CMK (cell line): Measurements from ENCODE around the gene SOSTDC1.
"Not testable (repeated sequence)": the region's sequence is repeated elsewhere in the genome, so short reads cannot be mapped to it uniquely, and the experiment has no call there.

Experiments used
- DNase-seq: peaks from one replicate; pipeline ENCODE4 v3.0.0-alpha.2; 2010; ENCODE audit warnings: low read depth

Gene SOSTDC1

DNA sequence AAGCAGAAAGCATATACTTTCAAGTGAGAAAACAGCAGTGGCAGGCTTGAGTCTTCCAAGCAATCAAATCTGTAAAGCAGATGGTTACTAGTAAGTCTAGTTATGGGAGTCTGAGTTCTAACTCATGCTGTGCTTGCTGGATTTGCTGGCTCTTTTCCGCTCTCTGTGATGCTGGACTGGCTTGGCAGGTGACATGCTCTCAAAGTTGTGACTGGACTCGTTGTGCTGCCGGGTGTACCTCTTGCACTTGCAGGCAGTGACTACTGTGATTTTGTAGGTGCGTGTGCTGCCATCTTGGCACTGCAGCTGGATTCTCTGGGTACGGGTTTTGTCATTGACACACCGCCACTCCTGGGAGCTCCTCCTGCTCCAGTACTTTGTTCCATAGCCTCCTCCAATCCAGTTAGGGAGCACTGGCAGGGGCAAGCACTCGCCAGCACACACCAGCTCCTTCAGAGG is 3.1 kb downstream of the SOSTDC1 start:
- DNase-seq, result no peak

DNA sequence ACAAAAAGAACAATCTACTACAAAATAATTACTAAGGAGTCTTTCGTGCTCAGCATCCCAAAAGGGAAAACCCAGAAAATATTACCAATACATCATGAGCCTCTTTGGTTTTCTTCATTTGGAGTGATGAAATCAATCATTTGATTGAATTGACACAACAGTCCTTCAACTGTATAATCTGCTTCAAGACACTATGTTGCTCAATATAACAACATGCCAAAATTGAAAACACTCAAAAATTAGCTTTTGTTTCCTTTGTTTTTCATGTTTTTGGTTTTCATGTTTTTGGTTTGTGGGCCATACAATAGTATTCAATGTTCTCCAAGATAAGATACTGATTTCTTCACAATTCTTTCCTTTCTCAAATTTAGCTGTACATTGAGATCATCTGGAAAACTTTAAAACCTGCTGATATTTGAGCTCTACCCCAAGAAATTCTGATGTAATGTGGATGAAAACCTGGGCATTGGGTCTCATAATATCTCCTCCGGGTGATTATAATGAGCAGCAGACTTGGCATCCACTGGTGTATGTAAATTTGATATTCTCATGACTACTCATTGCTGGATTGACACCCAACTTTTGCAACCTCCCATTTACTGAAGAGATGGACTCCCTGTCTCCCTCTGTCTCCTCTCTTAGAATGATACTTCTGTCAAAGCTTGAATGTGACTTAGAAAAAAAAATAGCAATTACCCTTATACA is 4.6 kb downstream of the SOSTDC1 start:
- no peak for DNase-seq

DNA sequence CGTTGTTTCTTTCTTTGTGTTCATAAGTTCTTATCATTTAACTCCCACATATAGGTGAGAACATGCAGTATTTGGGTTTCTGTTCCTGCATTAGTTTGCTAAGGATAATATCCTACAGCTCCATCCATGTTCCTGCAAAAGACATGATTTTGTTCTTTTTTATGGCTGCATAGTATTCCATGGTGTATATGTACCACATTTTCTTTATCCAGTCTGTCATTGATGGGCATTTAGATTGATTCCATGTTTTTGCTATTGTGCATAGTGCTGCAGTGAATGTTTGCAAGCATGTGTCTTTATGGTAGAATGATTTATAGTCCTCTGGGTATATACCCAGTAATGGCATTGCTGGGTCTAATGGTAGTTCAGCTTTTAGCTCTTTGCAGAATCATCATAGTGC is 9.2 kb downstream of the SOSTDC1 start:
- not testable (repeated sequence) for DNase-seq

DNA sequence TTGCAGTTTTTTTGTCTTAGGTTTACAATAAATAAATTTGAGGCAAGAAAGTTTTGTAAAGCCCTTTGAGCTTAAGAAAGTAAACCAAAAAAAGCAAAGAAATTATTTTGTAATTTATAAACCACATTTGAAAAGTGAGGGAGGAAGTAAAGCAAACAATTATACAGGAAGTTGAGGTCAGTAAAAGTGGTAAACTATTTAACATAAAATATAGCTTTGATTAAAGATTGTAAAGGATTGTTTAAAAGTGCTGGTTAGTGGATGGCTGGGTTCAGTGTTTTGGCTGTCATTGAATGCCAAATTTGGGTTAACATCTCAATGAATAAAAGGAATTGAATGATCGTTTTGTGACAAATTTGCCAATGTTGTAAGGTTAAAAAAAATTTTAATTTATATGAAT is 9.9 kb downstream of the SOSTDC1 start:
- DNase-seq, result no peak

DNA sequence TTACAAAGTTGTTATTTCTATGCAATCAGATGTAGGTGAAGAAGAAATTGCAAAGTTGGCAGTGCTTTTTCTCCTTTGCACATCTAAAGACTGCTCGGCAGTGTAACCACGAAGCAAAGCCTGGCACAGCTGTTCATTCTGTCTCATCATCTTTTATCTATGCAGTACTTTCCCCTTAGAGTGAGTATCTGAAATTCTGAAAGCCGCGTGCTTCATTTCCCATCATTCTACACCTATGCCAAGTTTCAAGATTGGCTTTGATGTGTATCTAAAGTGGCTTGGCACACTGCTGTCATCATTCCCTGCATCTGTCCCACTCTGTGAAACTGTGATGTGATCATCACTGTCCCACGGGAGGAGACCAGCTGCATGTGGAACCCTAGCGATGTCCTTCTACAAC is 15.2 kb downstream of the SOSTDC1 start:
- no peak for DNase-seq

DNA sequence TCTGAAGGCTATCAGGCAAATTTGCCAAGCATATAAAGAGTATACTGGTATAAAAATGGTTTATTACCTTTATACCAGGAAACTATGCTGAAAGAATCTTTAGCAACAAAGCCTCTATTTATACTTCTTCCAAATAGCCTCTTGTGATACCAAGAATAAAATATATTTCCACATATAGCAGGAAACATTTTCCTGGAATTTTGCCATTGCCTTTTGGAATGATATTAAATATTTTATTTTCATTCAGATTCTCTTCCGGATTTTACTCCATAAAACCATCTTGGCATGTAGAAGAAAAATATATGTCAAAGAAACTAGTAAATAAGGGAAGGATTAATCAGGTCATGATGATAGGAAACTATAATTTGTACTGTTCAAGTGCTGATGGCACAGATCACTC is 17.7 kb downstream of the SOSTDC1 start:
- DNase-seq, result no peak

DNA sequence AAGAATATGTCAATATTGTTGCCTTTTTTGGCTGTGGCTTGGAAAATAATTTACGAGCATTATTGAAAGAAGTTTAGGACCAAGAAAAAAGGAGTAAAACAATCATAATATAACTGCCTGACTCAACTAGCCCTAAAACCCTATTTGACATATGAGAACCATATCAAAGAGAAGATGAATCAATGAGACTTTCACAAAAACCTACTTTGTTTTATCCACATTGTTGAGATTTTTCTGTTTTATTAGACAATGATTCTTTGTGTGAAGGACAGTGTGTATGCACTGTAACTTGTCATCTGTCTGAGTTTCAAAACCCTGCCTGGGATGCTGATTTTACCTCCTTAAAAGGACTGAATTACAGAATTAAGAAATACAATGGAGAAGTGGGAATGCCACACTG is 19.0 kb downstream of the SOSTDC1 start:
- no peak for DNase-seq

DNA sequence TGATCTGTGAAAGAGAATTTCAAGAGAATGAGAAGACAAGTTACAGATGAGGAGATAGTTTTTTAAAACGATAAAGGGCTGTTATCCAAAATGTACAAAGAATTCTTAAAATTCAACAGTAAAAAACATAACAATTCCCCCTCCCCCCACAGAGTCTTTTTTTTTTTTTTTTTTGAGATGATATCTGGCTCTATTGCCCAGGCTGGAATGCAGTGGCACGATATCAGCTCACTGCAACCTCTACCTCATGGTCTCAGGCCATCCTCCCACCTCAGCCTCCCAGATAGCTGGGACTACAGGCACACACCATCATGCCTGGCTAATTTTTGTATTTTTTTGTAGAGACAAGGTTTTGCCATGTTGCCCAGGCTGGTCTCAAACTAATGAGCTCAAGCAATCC is 21.7 kb downstream of the SOSTDC1 start:
- DNase-seq, result not testable (repeated sequence)

DNA sequence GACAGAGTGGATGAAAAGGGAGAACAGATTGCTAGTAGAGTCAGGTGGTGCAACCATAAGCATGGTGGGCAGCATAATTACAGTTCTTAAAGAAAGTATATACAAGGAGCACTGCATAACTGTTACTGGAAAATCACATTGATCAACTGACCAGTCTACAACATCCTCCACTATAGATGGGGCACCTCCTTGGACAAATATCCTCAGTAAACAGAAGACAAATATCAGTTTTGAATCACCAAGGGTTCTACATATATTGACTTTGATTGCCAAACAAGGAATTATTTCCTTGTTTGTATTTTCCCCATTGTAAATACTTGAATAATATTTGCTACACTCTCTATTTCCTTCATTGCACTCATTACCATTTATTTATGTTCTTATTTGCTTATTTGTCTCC is 26.6 kb downstream of the SOSTDC1 start:
- no peak for DNase-seq

DNA sequence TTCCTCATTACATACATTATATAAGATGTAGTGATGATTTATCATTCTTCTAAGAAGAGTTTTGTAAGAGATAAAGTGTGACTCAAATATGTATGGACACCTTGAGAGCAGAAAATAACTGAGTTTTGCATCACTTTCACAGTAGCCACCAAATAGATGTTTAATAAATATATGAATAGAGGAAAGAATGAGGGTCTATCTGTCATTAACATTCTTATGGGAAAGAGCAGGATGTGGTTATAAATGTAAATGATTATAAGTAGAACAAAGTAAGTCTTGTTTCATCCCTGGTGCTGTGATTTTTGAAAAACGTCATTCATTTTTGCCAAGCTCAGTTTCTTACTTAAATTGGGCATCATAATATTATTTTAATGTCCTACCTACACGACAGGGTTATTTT is 29.2 kb downstream of the SOSTDC1 start:
- no peak for DNase-seq

DNA sequence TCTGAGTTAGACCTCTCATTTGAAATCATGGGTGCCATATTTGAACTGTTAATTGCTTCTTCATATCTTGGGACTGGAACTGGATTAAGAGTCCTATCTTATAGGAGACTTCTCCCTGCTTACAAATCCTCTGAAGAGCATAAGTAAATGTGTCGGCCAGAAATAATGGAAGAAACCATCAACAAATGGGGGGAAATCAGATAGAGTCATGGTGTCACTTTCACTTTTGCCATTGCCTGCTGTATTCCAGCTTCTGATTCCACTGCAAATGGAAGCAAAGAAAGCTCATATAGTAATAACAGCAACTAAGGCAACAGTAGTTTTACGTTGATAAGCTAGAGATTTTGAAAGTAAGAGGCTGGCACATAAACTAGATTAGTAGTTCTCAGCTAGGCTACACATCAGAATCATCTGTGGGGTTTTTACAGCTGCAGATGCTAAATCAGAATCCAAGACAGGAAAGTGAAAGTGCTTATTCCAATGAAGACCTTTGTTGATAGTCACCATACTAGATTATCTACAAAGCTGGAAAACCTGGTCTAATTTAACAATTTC is 31.9 kb downstream of the SOSTDC1 start:
- no peak for DNase-seq

DNA sequence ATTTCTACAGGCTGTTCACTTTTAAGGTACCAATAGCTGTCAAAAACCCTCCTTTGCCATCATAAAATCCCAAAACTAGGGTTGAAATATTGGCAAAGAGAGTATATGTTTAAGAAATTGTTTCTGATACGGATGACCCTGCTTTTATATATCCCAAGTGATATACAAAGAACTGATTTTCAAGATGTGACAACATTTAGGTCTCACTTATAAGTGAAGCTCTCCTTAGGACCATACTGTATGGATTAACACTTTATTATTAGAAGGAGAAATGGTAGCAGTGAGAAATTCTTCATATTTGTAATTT is 33.2 kb downstream of the SOSTDC1 start:
- DNase-seq, result no peak

DNA sequence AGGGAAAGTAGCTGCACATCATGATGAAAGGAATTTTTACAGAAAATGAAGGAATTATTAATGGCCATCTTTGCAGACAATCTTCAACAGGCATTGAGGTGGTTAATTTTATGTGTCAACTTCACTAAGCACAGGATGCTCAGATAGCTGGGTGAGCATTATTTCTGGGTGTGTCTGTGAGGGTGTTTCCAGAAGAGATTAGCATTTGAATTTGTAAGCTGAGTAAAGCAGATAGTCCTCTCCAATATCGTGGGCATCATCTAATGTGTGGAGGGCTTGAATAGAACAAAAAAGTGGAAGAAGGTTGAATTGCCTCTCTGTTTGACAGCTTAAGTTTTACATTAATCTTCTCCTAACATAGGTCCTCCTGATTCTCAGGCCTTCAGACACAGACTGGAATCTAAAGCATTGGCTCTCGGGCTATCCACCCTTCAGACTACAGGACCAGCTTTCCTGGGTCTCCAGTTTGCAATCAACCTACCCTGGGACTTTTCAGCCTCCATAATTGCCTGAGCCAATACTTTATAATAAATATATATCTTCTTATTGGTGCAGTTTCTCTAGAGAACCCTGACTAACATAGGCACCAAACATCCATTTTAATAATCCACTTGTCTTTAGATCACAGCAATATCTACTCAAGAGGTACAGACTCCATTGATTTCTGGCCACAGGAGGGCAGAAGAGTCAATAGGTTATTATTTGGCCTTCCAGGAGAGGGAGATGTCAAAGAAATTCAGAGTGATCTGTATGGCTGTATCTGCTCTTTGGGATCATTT is 33.7 kb downstream of the SOSTDC1 start:
- no peak for DNase-seq

DNA sequence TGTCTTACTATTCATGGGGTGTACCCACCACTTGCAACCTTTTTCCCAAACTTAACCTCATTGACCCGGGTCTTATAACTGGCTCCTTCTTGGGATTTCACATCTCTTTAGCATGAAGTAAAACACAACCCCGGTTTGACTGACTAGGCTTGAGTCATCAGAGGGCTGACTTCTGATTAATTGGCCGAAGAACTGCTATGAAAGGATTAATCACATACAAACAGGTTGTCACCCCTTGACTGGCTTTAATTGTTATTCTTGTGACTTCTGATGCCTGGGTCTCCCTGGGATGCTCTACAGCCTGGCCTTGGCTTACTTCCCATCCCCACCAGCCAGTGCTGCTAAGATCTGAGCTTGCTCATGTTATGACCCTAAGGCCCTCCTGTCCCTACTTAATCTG is 35.4 kb downstream of the SOSTDC1 start:
- DNase-seq, result no peak

DNA sequence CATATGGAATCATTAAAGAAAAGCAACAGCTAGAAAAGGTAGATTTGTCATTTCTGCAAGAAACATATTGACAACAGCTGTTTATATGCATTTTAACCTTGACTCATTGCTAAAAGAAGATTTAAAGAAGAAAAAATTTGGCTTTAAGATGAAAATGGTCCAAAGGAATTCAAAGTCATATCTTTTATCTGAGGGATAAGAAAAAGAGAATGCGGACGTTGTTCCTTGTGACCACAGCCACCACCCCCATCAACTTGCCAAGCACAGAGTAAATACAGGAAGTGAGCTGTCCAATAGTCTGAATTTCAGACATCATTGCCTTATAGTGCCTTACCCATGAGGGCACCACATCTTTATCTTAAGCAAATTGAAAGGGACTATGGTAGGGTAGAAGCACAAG is 36.9 kb downstream of the SOSTDC1 start:
- DNase-seq, result no peak

DNA sequence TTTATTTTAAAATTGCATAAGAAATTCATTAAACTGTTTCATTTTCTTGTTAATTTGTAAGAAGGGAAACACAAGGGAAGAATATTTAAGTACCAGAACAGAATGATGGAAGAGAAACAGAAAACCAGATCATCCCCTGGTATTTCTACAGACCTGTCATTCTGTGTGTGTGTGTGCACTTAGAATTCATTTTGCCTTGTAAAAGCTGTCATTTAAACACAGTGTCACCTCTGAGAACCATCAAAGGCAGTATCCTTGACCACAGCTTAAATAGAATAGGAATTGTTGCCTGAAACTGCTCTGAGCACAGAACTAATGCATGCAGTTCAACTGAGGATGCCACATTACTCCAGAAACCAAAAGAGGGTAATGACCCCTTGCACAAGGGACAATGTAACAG is 37.4 kb downstream of the SOSTDC1 start:
- no peak for DNase-seq

DNA sequence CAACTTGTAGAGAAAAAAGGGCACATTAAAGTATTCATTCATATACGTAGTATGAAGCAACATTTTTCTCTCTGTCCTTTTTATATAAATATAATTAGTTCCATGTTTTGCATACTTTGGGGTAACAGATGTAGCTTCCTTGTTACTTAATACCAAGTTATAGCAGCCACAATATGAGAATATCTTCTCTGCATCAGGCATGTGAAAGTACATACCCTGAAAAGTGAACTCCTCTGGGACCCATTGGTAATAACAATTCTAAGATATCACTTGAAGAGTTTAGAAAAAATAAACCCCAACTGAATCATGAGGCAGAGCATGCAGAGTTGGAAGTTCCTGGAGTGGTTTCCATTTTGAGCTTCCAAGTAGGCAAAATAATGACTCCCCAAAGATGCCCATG is 41.8 kb downstream of the SOSTDC1 start:
- no peak for DNase-seq

DNA sequence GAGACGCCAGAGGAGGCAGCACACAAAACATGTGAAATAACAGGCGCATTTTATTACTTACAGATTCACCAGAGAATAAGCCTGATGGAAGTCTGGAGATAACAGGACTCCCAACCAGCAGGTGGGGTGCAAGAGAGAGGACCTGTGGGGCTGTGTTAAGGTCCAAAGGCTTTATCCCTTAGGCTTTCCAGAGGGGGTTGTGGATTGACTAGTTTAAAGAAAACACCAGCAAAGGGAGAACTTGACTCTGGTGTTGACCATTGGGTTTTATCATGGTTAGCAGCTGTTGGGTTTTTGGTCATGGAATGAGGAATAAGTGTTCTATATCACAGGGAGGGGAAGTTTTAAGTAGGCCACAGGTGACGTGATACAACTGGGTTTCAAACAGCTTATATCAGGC is 42.6 kb downstream of the SOSTDC1 start:
- no peak for DNase-seq

DNA sequence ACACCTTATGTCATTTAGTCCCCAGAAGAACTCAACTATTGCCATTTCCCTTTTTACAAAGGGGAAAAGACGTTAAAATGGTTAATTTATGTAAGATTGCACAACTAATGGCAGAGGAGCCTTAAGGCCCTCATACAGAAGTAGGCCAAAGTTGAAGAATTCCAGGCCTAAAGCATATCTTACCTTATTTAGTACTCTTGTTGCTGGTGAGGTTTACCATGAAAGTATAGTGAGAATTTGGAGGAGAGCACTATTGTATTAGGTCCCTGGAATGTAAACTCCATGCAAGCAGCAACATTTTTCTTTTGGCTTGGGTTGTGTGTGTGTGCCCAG is 43.5 kb downstream of the SOSTDC1 start:
- DNase-seq, result no peak

DNA sequence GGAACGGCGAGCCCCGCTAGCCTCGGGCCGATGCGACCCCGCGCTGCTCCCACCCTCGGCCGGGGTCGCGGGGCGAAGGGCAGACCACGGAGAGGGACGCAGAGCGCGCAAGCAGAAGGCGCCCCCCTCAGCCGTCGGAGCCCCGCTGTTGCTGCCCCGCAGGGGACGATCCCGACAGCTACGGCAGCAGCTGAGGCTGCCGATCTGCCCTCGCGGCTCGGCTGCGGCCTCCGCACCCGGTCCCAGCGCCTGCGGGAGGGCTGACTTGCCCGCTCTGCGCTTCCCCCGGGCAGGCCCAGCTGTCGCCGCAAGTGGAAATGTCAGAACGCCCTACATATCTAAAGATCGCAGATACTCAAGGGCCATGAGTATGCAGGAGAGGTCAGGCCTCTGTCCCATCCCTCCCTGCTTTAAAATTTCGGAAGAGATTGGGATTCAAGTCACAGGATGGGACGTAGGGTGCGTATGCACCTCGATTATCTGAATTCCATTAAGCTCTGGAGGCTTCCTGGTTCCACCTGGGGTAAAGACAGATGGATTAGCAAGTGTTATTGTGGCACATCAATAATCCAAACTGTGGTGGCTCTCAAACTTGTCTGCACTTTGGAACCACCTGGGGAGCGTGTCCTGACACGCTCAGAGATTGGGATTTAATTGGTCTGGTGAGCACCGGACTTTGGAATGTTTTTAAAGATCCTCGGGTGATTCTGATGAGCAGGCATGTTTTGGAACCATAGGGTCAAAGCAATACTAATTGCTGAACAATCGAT is 44.0 kb downstream of the SOSTDC1 start, which contains the start of gene CRPPA:
Gene CRPPA, minus strand, starts transcription at position 206 of the 770 bp plus-strand sequence. CDS start 216 bp downstream, outside the sequence.
- DNase-seq, result no peak

DNA sequence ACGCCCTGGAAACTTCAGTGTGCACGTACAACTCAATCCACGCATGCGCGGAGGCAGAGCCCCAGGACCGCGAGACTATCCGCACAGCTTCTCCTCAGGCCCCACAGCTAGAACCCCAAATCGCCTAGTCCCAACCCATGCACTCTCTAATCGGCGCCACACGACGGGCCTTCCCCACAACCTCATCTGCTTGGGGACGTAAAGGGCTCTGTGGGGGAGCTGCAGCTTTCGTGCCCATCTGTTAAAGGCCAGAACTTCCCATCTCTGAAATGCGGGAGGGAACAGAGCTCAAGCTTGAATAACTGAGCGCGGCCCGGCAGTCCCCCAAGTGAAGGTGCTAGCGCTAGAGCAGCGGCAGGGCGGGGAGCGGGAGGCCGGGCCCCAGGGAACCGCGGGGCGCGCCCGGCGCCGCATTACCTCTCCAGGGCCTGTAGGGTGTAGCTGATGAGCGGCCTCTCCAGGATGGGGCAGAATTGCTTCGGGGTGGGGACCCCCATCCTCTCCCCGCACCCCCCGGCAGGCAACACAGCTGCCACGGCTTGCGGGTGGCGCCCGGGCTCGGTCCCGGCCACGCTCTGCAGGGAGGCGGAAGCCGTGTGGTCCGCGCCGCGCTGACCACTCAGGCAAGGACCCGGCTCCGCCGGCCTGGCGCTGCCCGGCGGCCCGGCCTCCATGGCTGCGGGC is 44.7 kb downstream of the SOSTDC1 start:
- DNase-seq, result peak; percentile 86

DNA sequence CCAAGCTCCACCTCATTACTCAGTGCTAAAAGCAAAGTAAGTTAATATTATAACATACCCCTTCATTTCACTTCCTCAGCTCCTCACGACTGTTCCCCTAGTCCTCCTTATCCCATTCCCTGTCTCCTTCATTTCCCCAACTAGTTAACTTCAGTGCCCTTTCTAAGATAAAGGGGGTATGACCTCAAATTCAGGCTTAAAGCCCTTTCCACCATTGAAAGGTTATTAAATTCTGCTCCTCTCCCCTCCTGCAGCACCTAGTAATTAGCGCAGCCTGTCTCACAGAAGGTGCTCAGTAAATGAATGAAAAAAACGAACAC is 45.2 kb downstream of the SOSTDC1 start:
- DNase-seq, result no peak
